SU-DHL-6 (cell line): ENCODE results near the gene HOXA3.

Source experiments
- H2AFZ ChIP-seq: fragments of 200-600 bp; sonication (generic); 2 replicates; pipeline ENCODE4 v1.6.1; 2014; ENCODE audit warnings: low read depth, mild to moderate bottlenecking, moderate library complexity, mixed read lengths, antibody characterized with exemption, low read length; ENCODE audit not compliant: severe bottlenecking
- H3F3A ChIP-seq: fragments of 200-600 bp; shearing (Covaris generic); 2 replicates; pipeline ENCODE4 v1.6.0; 2016; ENCODE audit warnings: antibody characterized with exemption, mild to moderate bottlenecking; ENCODE audit not compliant: insufficient read depth
- H3K27ac ChIP-seq: fragments of 200-600 bp; sonication (generic); 2 replicates; pipeline ENCODE4 v1.5.1; 2016; ENCODE audit warnings: low read depth, mild to moderate bottlenecking, low read length, moderate library complexity, mixed read lengths
- H3K27me3 ChIP-seq: fragments of 200-600 bp; sonication (generic), shearing (Covaris generic); 2 replicates; pipeline ENCODE4 v1.6.0; 2014; ENCODE audit warnings: mild to moderate bottlenecking, low read length
- H3K36me3 ChIP-seq: fragments of 200-600 bp; sonication (generic); 2 replicates; pipeline ENCODE4 v1.6.1; 2014; ENCODE audit warnings: mild to moderate bottlenecking, low read length, mixed read lengths
- H3K4me2 ChIP-seq: fragments of 300-600, 200-600 bp; shearing (Covaris generic), sonication (generic); 2 replicates; pipeline ENCODE4 v1.6.0; 2014; ENCODE audit warnings: low read length, low read depth, mild to moderate bottlenecking; ENCODE audit not compliant: poor library complexity, severe bottlenecking
- H3K4me3 ChIP-seq: fragments of 200-600 bp; sonication (generic); 2 replicates; pipeline ENCODE4 v1.5.1; 2014; ENCODE audit warnings: antibody characterized with exemption, low read length, mild to moderate bottlenecking, mixed read lengths; ENCODE audit not compliant: insufficient read depth, poor library complexity, severe bottlenecking
- H3K79me2 ChIP-seq: fragments of 200-600 bp; sonication (generic); 2 replicates; pipeline ENCODE4 v1.6.1; 2014; ENCODE audit warnings: mild to moderate bottlenecking, low read length, moderate library complexity; ENCODE audit not compliant: insufficient read depth
- H3K9ac ChIP-seq: fragments of 200-600 bp; sonication (generic); 2 replicates; pipeline ENCODE4 v1.7.0; 2014; ENCODE audit warnings: mild to moderate bottlenecking, low read length
- H3K9me2 ChIP-seq: fragments of 200-600 bp; sonication (generic); replicated peaks from 2 replicates; pipeline ENCODE4 v1.6.1; 2014; ENCODE audit warnings: low read length; ENCODE audit not compliant: insufficient read depth
- H3K9me3 ChIP-seq: fragments of 200-600 bp; sonication (generic); 2 replicates; pipeline ENCODE4 v1.6.1; 2014; ENCODE audit warnings: low read length, mixed read lengths; ENCODE audit not compliant: insufficient read depth
- H4K20me1 ChIP-seq: fragments of 200-600 bp; sonication (generic); 2 replicates; pipeline ENCODE4 v1.6.1; 2014; ENCODE audit warnings: low read depth, mild to moderate bottlenecking, antibody characterized with exemption, low read length, moderate library complexity, mixed read lengths
- EZH2phosphoT487 ChIP-seq: fragments of 200-600 bp; sonication (generic), shearing (Covaris generic); conservative IDR thresholded peaks from 2 replicates; pipeline ENCODE4 v1.6.1; 2018; ENCODE audit warnings: mild to moderate bottlenecking, antibody characterized with exemption, low read length, moderate library complexity, mixed read lengths
- TF ChIP-seq, protein P1 (sequence below): fragments of 200-600 bp; sonication (generic); IDR thresholded peaks from one replicate; pipeline ENCODE4 v1.5.1; 2017; ENCODE audit warnings: antibody characterized with exemption, mild to moderate bottlenecking, low read length, moderate library complexity; ENCODE audit not compliant: insufficient read depth, poor library complexity, severe bottlenecking

The HOXA3 gene

GRCh38 chr7:27162561-27163287, 10.3 kb upstream of the HOXA3 start:
- TF ChIP-seq, protein P1, sequence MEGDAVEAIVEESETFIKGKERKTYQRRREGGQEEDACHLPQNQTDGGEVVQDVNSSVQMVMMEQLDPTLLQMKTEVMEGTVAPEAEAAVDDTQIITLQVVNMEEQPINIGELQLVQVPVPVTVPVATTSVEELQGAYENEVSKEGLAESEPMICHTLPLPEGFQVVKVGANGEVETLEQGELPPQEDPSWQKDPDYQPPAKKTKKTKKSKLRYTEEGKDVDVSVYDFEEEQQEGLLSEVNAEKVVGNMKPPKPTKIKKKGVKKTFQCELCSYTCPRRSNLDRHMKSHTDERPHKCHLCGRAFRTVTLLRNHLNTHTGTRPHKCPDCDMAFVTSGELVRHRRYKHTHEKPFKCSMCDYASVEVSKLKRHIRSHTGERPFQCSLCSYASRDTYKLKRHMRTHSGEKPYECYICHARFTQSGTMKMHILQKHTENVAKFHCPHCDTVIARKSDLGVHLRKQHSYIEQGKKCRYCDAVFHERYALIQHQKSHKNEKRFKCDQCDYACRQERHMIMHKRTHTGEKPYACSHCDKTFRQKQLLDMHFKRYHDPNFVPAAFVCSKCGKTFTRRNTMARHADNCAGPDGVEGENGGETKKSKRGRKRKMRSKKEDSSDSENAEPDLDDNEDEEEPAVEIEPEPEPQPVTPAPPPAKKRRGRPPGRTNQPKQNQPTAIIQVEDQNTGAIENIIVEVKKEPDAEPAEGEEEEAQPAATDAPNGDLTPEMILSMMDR: no peak
- TF ChIP-seq EZH2phosphoT487: no peak
- H3K9me3 ChIP-seq: no peaks in the 10 kb centered on the region
- no peaks in the 10 kb centered on the region for H4K20me1 ChIP-seq
- H3K9ac ChIP-seq: no peak overlapping the region
- H3K79me2 ChIP-seq: no peaks in the 10 kb centered on the region
- no peak overlapping the region for H3K4me2 ChIP-seq
- H3F3A ChIP-seq: peaks cover 15% of the 10 kb centered on the region
- H3K27ac ChIP-seq: no peak overlapping the region
- H3K4me3 ChIP-seq: no peak overlapping the region
- H3K9me2 ChIP-seq: no peaks in the 10 kb centered on the region
- H3K27me3 ChIP-seq: no peaks in the 10 kb centered on the region
- no peak overlapping the region for H2AFZ ChIP-seq
- H3K36me3 ChIP-seq: no peaks in the 10 kb centered on the region

DNA sequence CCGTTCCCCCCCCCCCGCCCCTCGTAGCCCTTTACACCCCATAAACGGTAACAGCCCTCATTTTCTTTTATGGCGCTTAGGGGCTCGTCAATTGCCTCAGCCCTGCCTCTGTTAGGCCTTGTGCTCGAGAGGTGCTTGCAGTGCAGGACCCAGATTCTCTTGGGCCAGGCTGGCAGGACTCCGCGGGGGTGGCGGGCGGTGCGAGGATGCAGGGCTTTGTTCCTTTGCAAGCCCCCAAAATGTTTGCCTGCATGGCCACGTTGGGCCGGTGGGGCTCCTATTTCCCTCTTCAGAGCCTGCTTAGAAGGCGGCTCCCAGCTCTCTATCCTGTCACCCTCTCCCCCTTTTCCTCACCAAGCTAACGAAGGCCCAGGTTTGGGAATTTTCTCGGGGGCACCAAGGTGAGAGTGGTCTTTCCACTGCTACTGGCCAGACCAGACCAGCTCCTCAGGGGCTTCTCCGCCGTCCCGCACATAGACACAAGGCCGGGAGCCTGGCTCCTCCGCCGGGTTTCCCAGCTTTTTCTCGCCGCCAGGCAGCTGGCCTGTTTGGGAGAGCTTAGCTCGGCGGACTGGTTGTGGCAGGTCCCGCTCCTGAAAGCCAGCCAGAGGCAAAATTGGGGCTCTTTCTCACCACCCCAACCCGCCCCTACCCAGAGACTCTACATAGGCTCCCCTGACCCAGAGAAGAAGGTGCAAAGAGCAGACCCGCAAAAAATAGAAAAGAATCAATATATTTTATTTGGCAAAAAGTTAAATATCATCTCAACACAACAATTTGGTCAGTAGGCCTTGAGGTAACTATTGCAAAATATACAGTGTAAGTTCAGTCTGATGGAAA, 9.6 kb upstream of the HOXA3 start:
- no peak overlapping the region for H3K4me2 ChIP-seq
- H3F3A ChIP-seq: peaks cover 19% of the 10 kb centered on the region
- no peak overlapping the region for H3K9ac ChIP-seq
- no peaks in the 10 kb centered on the region for H3K27me3 ChIP-seq
- H3K36me3 ChIP-seq: no peaks in the 10 kb centered on the region
- no peaks in the 10 kb centered on the region for H4K20me1 ChIP-seq
- H3K9me3 ChIP-seq: no peaks in the 10 kb centered on the region
- no peak for TF ChIP-seq EZH2phosphoT487
- TF ChIP-seq, protein P1: no peak
- no peak overlapping the region for H3K27ac ChIP-seq
- H2AFZ ChIP-seq: no peak overlapping the region
- no peaks in the 10 kb centered on the region for H3K79me2 ChIP-seq
- H3K9me2 ChIP-seq: no peaks in the 10 kb centered on the region
- H3K4me3 ChIP-seq: no peak overlapping the region

DNA sequence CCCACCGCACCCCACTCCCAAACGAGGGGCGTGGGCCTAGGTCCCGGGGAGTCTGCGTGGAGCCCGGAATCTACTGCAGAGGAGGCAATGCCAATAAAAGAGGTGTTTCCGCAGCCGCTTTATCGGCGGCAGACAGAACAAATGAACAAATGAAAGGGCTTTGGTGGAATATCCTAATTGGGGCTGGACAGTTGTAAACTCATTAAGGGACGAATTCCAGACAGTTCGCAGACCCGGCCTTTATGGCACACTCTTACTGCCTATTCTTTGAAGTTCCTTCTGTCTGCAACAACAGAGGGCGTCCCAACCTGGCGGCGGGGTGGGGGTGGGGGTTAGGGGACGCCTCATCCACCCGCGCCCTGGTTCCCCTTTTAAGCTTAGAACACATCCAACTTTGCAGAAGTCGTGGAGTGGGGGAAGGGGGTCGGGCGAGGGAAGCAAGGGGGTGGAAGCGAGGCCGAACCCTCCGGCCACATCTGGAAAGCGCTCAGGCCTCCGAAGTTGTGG, 8.9 kb upstream of the HOXA3 start:
- Histone ChIP-seq H3K27me3 (no peaks in the 10 kb centered on the region), H4K20me1 (no peaks in the 10 kb centered on the region), H3F3A (peaks cover 19% of the 10 kb centered on the region), H3K9ac (peak overlapping the region; percentile 68), H3K4me3 (peak overlapping the region; percentile 56), H3K36me3 (no peaks in the 10 kb centered on the region), H3K4me2 (peak overlapping the region; percentile 75), H2AFZ (peak overlapping the region; percentile 100), H3K9me3 (no peaks in the 10 kb centered on the region), H3K9me2 (no peaks in the 10 kb centered on the region), H3K79me2 (no peaks in the 10 kb centered on the region), H3K27ac (no peak overlapping the region)
- TF ChIP-seq, protein P1: no peak
- no peak for TF ChIP-seq EZH2phosphoT487
